ENCODE data around the gene CIAO3.

Gene CIAO3

GRCh38 chr16:734208-734980 lies 6.4 kb downstream of the CIAO3 start:
- no peak for DNase-seq

GRCh38 chr16:733382-734207 lies 7.2 kb downstream of the CIAO3 start:
- no peak for DNase-seq

GRCh38 chr16:732936-733335 lies 7.9 kb downstream of the CIAO3 start:
- no peak for DNase-seq

- no peak for DNase-seq
Measured at GRCh38 chr16:732332-732731, 8.5 kb downstream of the CIAO3 start.

GRCh38 chr16:730666-731509 lies 9.9 kb downstream of the CIAO3 start:
- no peak for DNase-seq

- DNase-seq, result no peak
Measured at GRCh38 chr16:729768-730665, 10.8 kb downstream of the CIAO3 start.

GRCh38 chr16:728890-729744 lies 11.7 kb downstream of the CIAO3 start:
- no peak for DNase-seq

- DNase-seq, result no peak
Measured at GRCh38 chr16:728131-728889, 12.5 kb downstream of the CIAO3 start.

- DNase-seq, result no peak
Measured at GRCh38 chr16:727291-727977, 13.4 kb downstream of the CIAO3 start.

GRCh38 chr16:726438-727290 lies 14.1 kb downstream of the CIAO3 start, which contains the start of the genes CCDC78 and HAGHL:
Gene CCDC78, minus strand, starts transcription at chr16:726443. Its CDS starts 76 bp downstream, at chr16:726367.
Gene HAGHL, plus strand, starts transcription at chr16:727106. Its CDS starts 404 bp downstream, at chr16:727510.
- DNase-seq, result no peak

- no peak for DNase-seq
Measured at GRCh38 chr16:726188-726437, 14.7 kb downstream of the CIAO3 start.

GRCh38 chr16:725463-726187 lies 15.2 kb downstream of the CIAO3 start:
- no peak for DNase-seq

GRCh38 chr16:725041-725376 lies 15.8 kb downstream of the CIAO3 start:
- DNase-seq, result no peak

GRCh38 chr16:724188-725040 lies 16.4 kb downstream of the CIAO3 start:
- no peak for DNase-seq

GRCh38 chr16:723695-724094 lies 17.1 kb downstream of the CIAO3 start:
- DNase-seq, result no peak

- DNase-seq, result no peak
Measured at GRCh38 chr16:722835-723633, 17.8 kb downstream of the CIAO3 start.

All from NCI-H1092 (cell line).